SK-N-MC (cell line): Measurements from ENCODE around the gene C19orf81.

Source experiments
- DNase-seq: peaks from one replicate; pipeline ENCODE4 v3.0.0-alpha.2; 2011; ENCODE audit warnings: low read depth, low spot score
- H3K27ac ChIP-seq: fragments of 200-600 bp; sonication (generic); 2 replicates; pipeline ENCODE4 v1.5.1; 2016; ENCODE audit warnings: mixed run types
- H3K36me3 ChIP-seq: fragments of 200-600 bp; sonication (generic); 2 replicates; pipeline ENCODE4 v1.6.1; 2017; ENCODE audit warnings: antibody characterized with exemption, low read length, mixed read lengths; ENCODE audit not compliant: insufficient read depth
- H3K4me3 ChIP-seq: fragments of 200-600 bp; sonication (generic); 2 replicates; pipeline ENCODE4 v1.5.1; 2016
- H3K9ac ChIP-seq: fragments of 200-600 bp; sonication (generic); 2 replicates; pipeline ENCODE4 v1.8.0; 2017; ENCODE audit warnings: mixed run types, mixed read lengths; ENCODE audit not compliant: insufficient read length
- H3K9me3 ChIP-seq: fragments of 200-600 bp; sonication (generic); 2 replicates; pipeline ENCODE4 v1.6.1; 2017; ENCODE audit warnings: low read depth, mild to moderate bottlenecking, antibody characterized with exemption, low read length, moderate library complexity, mixed read lengths
- EZH2 ChIP-seq: fragments of 200-600 bp; sonication (generic); IDR thresholded peaks from one replicate; pipeline ENCODE4 v1.6.1; 2017; ENCODE audit warnings: antibody characterized with exemption
- FOXP2 ChIP-seq: optimal IDR thresholded peaks from 2 replicates; pipeline ENCODE3; 2011; ENCODE audit warnings: mild to moderate bottlenecking, moderate library complexity; ENCODE audit not compliant: insufficient read depth; ENCODE audit errors: extremely low read length, control extremely low read depth
- POLR2AphosphoS5 ChIP-seq: IDR thresholded peaks from 2 replicates; pipeline ENCODE4 v1.6.1; 2012; ENCODE audit warnings: mild to moderate bottlenecking, low read depth, low read length, borderline replicate concordance

The C19orf81 gene

DNA sequence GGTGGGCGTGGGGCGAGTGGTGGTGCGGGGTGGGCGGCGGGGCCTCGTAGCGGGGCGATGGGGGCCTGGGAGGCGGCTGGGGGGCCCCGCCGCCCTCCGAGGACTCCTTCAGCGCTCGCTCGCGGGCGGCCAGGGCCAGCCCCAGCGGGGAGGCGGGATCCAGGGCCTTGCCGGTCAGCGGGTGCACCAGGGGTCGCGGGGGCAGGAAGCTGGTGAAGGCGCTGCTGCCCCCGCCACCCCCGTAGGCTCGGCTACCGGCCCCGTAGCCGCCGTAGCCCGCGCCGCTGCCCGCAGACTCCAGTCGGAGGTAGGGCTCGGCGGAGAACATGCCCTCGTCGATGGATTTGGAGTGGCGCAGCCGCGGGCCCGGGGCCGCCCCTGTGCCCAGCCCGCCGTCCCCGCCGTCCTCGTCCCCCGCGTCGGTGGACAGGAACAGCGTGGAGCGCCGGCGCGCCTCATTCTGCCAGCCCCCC, 18.6 kb downstream of the C19orf81 start:
- Histone ChIP-seq H3K36me3 (no peaks in the 10 kb centered on the region), H3K27ac (no peak overlapping the region), H3K4me3 (no peak overlapping the region), H3K9me3 (no peaks in the 10 kb centered on the region), H3K9ac (no peak overlapping the region)
- TF ChIP-seq FOXP2 (no peak), EZH2 (no peak), POLR2AphosphoS5 (no peak)
- no peak for DNase-seq

DNA sequence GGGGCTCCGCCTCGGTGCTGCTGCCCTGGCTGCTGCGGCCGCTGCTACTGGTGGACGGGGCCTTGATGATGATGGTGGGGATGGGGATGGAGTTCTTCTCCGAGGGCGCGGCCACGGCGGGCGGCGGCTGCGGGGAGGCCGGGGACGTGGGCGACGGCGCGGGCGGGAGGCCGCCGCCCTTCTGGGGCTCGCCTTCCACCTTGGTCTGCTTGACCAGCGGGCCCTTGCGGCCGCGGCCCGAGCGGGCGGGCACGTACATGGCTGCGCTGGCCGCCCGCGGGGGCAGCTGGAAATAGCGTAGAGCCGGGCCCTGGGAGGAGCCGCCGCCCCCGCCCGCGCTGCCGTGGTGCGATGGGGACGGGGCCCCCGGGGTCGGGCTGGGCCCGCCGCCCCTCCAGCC, 19.2 kb downstream of the C19orf81 start:
- Histone ChIP-seq H3K9me3 (no peaks in the 10 kb centered on the region), H3K9ac (no peak overlapping the region), H3K36me3 (no peaks in the 10 kb centered on the region), H3K4me3 (no peak overlapping the region), H3K27ac (no peak overlapping the region)
- no peak for DNase-seq
- no peak for TF ChIP-seq FOXP2
- TF ChIP-seq EZH2: no peak
- no peak for TF ChIP-seq POLR2AphosphoS5

- no peak overlapping the region for H3K9ac ChIP-seq
- H3K9me3 ChIP-seq: no peaks in the 10 kb centered on the region
- no peak overlapping the region for H3K4me3 ChIP-seq
- H3K27ac ChIP-seq: no peak overlapping the region
- no peaks in the 10 kb centered on the region for H3K36me3 ChIP-seq
- DNase-seq: no peak
- TF ChIP-seq POLR2AphosphoS5: no peak
- TF ChIP-seq FOXP2: no peak
- TF ChIP-seq EZH2: no peak
Measured at GRCh38 chr19:50668879-50669278, 19.6 kb downstream of the C19orf81 start.

GRCh38 chr19:50669302-50670101, 20.3 kb downstream of the C19orf81 start:
- no peak for TF ChIP-seq POLR2AphosphoS5
- no peak for TF ChIP-seq FOXP2
- no peak for TF ChIP-seq EZH2
- Histone ChIP-seq H3K9me3 (no peaks in the 10 kb centered on the region), H3K36me3 (no peaks in the 10 kb centered on the region), H3K9ac (no peak overlapping the region), H3K27ac (no peak overlapping the region), H3K4me3 (no peak overlapping the region)
- DNase-seq: no peak

- DNase-seq: no peak
- Histone ChIP-seq H3K4me3 (no peak overlapping the region), H3K36me3 (no peaks in the 10 kb centered on the region), H3K9ac (no peak overlapping the region), H3K27ac (no peak overlapping the region), H3K9me3 (no peaks in the 10 kb centered on the region)
- TF ChIP-seq EZH2 (no peak), POLR2AphosphoS5 (no peak), FOXP2 (no peak)
Measured at GRCh38 chr19:50670102-50670380, 20.8 kb downstream of the C19orf81 start.

DNA sequence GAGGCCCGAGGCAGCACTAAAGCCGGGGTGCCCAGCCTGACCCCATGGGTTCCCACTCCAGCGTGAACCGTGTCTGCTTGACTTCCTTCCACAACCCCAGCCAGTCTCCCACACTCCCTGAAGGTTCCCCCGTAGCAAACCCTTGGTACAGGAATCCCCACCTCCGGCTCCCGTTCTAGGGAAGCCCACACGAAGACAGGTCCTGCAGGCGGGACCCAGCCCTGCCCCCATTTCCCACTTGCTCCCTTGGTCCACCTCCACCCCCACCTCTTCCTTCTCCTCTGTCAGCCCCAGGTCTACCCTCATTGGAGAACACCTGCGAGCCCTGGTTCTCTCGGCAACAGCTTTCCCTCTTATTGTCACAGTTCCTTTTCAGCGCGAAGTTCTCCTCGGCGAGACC, 23.9 kb downstream of the C19orf81 start:
- Histone ChIP-seq H3K27ac (no peak overlapping the region), H3K9ac (no peak overlapping the region), H3K4me3 (no peak overlapping the region), H3K9me3 (no peaks in the 10 kb centered on the region), H3K36me3 (no peaks in the 10 kb centered on the region)
- no peak for DNase-seq
- TF ChIP-seq EZH2 (no peak), POLR2AphosphoS5 (no peak), FOXP2 (no peak)

- DNase-seq: no peak
- TF ChIP-seq FOXP2 (no peak), EZH2 (no peak), POLR2AphosphoS5 (no peak)
Measured at GRCh38 chr19:50676625-50677197, 27.5 kb downstream of the C19orf81 start.

DNA sequence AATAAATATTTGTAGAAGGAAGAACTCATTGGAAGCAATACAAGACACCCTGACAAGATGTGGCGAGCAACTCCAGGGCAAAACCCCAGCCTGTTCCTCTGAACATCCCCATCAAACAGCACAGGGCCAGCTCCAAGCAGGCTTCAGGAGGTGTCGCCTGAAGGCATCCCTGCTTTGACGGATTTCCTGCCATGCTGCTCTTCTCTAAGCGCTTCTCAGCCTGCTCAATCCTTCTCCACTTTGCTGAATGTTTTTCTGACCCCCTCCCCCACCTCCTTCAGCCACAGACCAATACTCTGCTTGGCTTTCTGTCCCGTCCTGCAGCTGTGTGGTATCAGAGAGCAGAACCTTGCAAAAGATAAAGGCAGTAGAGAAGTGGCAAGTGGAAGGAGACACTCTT, 28.4 kb downstream of the C19orf81 start:
- Histone ChIP-seq H3K9ac (no peak overlapping the region), H3K27ac (no peak overlapping the region), H3K36me3 (no peaks in the 10 kb centered on the region), H3K9me3 (no peaks in the 10 kb centered on the region), H3K4me3 (no peak overlapping the region)
- TF ChIP-seq POLR2AphosphoS5 (no peak), EZH2 (no peak), FOXP2 (no peak)
- no peak for DNase-seq

More at GRCh38 chr19:50676625-50677197, 27.5 kb downstream of the C19orf81 start:
- Histone ChIP-seq H3K4me3 (no peak overlapping the region), H3K9ac (no peak overlapping the region), H3K36me3 (no peaks in the 10 kb centered on the region), H3K27ac (no peak overlapping the region), H3K9me3 (no peaks in the 10 kb centered on the region)

DNA sequence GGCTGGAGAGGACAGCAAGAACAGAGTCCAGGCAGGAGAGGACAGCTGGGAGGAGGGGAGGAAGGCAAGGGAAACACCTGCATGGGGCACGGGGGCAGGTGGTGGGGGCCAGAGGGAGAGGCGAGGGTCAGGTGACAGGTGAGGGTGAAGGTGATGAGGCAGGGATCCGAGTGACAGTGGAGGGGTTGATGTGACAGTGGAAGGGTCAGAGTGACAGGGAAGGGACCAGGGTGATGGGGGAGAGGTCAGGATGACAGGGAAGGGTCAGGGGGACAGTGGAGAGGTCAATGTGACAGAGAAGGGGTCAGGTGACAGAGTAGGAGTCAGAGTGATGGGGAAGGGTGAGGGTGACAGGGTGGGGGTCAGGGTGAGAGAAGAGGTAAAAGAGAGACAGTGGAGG, 29.1 kb downstream of the C19orf81 start:
- Histone ChIP-seq H3K36me3 (no peaks in the 10 kb centered on the region), H3K9ac (no peak overlapping the region), H3K4me3 (no peak overlapping the region), H3K27ac (no peak overlapping the region), H3K9me3 (no peaks in the 10 kb centered on the region)
- no peak for TF ChIP-seq FOXP2
- DNase-seq: no peak
